HG03175 (cell line): ENCODE measurements around the gene MICAL2.

Experiments
- ATAC-seq: cut with Tn5 transposase; IDR thresholded peaks from one replicate; pipeline ENCODE4 v1.9.1; 2021; ENCODE audit warnings: mild to moderate bottlenecking, moderate library complexity; ENCODE audit not compliant: unreplicated experiment

The MICAL2 gene

DNA sequence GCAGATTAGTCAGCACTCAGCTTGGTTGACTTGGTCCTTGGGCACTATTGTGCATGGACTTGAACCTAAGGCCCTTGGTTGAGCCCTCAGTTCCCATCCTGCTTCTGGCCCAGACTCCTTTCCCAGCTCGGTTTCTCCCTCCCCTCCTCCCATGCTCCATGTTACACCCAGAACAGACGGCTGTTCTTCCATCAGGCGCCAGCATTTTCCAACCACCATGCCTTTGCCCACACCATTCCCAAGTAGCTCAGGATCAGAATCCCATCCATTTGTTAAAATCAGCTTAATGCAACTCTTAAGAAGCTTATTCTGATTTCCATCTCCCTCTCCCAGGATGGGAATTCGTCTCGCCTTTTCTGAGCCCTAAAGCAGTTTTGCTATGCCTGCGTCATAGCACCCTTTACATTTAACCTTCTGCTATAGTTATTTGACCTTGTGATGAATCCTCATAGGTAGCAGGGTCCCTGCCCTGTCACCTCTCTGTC lies 110.7 kb downstream of the MICAL2 start:
- ATAC-seq = no peak

- ATAC-seq = no peak
Observed at GRCh38 chr11:12222055-12222792, 111.8 kb downstream of the MICAL2 start.

DNA sequence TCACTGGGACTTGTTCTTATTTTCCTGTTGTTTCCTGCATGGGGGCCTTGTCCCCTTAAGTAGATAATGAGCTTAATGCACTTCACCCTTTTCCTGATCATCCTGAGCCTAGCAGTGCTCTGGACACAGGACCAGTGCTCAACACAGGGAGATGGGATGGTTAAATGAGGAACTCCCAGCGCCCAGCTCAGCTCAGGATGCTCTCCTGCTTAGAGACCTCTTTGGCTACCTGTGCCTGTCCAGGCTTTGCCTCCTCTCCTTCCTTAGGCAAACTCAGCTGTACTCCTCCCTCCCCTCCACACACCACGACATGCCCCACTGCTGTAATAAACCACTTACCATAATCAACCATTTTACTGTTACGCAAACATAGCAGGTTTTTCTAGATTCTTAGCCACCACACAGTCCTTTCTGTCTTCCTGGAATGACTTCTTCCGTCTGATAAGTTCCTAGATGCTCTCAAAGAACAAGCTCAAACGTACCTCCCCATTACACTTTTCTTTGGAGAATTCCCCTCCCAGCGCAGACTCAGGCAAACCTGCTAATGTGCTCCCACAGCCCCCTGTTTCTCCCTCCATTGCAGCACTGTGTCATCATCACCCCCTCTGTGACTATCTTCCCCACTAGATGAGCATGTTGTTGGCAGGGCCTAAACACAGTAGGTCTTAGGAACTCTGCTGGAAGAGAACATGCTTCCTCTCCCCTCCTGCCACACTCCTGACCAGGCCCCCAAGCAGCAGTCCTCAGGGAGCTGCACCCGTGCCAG lies 113.6 kb downstream of the MICAL2 start:
- ATAC-seq = no peak

DNA sequence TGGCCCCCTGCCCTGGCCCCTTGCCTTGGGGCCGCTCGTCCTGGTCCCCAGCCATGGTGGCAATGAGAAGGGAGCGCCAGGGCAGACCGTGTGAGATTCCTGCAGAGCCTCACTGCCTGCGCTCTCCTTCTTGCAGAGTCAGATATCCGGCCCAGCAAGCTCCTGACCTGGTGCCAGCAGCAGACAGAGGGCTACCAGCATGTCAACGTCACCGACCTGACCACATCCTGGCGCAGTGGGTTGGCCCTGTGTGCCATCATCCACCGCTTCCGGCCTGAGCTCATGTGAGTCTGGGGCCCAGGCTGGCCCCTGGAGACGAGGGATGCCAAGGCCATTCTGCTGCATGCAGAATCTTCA lies 114.1 kb downstream of the MICAL2 start:
- ATAC-seq = peak; percentile 99

DNA sequence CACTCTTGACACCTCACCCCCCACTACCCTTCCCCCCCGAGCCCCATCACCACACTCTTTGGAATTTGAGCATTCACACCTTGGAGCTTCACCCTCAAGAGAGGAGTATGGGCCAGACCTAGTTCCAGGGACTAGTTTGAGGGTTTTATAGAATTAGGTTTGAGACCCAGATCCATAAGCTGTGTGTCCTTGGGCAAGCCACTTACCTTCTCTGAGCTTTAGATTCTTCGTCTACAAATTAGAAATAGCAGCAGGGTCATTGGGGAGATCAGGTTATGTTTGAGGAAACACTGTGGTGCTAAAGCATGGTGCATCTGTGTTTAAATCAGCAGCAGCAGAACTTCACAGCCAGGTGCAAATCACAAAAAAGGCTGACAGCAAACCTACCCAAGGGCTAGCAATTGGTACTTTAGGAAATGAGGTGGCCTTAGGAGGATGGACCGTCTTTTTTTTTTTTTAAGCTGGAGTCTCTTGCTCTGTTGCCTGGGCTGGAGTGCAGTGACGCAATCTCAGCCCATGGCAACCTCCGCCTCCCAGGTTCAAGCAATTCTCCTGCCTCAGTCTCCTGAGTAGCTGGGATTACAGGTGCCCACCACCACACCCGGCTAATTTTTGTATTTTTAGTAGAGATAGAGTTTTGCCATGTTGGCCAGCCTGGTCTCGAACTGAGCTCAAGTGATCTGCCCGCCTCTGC lies 114.8 kb downstream of the MICAL2 start:
- ATAC-seq = no peak

GRCh38 chr11:12226093-12226492 lies 115.7 kb downstream of the MICAL2 start:
- no peak for ATAC-seq

DNA sequence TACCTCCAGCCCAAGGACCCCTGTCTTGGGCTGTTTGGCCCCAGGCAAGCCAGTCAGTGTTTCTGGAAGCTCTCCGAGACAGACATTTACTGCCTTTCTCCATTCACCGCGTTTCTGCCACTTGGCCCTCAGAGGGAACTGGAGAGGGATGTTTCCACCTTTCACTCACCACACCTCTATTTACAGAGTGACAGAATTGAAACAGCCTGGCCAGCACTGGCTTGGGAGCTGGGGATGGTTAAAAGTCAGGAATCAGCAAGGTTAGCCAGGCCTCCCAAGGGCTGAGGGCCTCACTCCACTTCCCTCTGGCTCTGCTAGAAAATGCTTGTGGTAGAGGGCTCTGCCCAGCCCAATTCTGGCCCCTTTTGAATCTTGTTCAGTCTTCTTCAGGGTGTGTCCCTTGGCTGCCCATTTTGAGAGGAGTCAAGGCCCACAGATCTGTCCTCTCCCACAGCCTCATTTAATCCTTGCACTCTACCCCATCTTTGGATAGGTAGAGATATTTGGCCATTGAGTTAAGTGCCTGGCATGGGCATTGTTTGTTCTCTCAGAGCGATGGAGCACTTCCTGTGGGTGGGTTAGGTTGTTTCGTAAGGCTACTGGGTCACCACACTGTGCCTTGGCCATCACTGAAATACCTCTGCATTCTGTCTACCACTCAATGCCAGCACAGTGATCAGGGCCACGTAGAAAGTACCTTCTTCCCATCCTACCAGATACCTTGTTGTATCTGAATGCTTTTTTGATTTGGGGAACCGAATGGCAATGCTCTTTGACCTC lies 119.2 kb downstream of the MICAL2 start:
- ATAC-seq = no peak

- no peak for ATAC-seq
Observed at GRCh38 chr11:12232160-12232559, 121.8 kb downstream of the MICAL2 start.

GRCh38 chr11:12232817-12233601 lies 122.6 kb downstream of the MICAL2 start:
- no peak for ATAC-seq

GRCh38 chr11:12233602-12233925 lies 123.2 kb downstream of the MICAL2 start:
- ATAC-seq = no peak

DNA sequence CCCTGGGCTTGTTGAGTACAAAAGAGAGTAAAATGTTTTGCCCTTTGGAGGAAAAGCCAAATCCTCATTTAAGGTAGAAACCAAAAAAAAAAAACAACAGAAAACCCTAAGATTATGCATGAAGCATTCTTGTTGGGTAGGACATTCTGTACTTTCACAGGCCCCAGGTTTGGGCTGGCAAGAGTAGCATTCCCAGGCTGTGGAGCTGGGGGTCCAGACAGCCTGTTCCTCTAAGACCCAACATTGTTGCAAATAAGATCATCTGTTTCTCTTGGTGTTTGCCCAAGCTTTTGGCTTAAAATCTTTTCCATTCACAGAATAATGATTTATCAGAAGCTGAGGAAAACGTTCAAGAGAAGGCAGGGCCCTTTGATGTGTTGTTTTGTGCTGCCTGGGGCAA lies 123.8 kb downstream of the MICAL2 start:
- ATAC-seq = no peak

- no peak for ATAC-seq
Observed at GRCh38 chr11:12235080-12235479, 124.7 kb downstream of the MICAL2 start.

- ATAC-seq = no peak
Observed at GRCh38 chr11:12235553-12235946, 125.2 kb downstream of the MICAL2 start.

DNA sequence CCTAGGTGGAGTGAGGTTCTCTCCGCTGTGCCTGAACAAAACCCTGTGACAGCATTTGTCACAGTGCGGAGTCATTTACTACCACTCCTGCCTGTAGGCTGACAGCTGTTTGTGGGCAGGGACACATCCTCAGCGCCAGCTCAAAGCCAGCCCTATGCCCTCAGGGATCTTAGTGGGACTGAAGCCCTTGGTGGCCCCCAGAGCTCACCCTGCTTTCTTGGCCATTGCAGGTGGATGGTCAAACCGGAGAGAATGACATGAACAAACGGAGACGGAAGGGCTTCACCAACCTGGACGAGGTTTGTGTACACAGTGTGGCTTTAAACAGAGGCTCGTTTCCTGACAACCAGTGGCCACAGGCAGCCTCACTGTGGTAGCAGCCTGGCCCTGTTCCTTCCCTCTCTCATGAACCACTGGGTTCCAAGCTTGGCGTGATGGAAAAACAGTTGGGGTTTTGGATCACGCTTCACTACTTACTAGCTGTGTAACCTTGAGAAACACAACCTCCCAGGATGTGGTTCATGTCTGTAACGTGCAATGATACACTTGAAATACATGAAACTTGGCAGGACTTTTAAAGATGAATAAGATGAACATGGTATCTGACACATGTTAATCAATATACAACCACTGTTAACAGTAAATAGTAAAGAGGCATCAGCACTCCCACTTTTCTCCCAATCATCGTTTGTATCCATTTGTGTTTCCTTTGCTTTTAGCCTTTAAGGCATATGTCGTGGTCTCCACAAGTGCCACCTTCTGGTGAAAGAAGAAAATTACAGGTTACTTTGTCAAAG lies 125.8 kb downstream of the MICAL2 start:
- ATAC-seq = peak; percentile 91

DNA sequence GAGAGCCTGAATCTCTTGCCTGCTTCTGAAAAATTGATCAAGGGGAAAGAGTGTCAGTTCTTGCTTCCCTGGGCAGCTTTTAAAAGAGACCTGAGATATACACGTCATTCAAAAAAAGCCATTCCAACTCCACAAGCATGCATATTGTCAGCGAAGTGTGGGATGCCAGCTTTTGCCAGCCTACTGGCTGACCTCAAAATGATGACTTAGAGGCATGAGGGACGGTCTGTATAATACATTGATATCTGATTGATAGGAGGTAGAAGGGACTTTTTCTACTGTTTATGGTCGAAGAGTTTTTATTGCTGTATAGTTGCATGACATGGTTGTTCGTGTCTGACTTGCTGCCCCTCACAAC lies 126.3 kb downstream of the MICAL2 start:
- ATAC-seq = no peak

GRCh38 chr11:12237381-12237784 lies 127.0 kb downstream of the MICAL2 start:
- no peak for ATAC-seq

GRCh38 chr11:12238420-12238819 lies 128.0 kb downstream of the MICAL2 start:
- ATAC-seq = no peak

- no peak for ATAC-seq
Observed at GRCh38 chr11:12239396-12239795, 129.0 kb downstream of the MICAL2 start.

GRCh38 chr11:12239804-12240371 lies 129.5 kb downstream of the MICAL2 start:
- no peak for ATAC-seq
